CD8-positive, alpha-beta memory T cell (primary cell): ENCODE data around the gene CNPY4. TPM values are rescaled to one million over a fixed set of nuclear protein-coding genes. Genes with fewer than 3 reads are reported as not detected.
A peak's percentile ranks its signal among the peaks of the same experiment; 100 is the strongest.

Source experiments
- CTCF ChIA-PET: fragments of 350-600 bp; sonication (Branson Sonifier 250); formaldehyde crosslinking; loops from one replicate; lab custom pipeline; 2021; ENCODE audit warnings: antibody characterized with exemption; lab: Charles Lee
- POLR2A ChIA-PET: fragments of 350-600 bp; sonication (Branson Sonifier 250); formaldehyde crosslinking; loops from one replicate; lab custom pipeline; 2021; ENCODE audit warnings: antibody characterized with exemption; lab: Charles Lee
- DNase-seq, 5 donors: peaks; one replicate each; pipeline versions ENCODE4 v3.0.0 to v3.0.0-alpha.2; 2020 to 2022; ENCODE audit warnings: mixed read lengths in 1 of 5
- H3K27ac ChIP-seq: one replicate; pipeline ENCODE4 v1.7.0; 2013; ENCODE audit warnings: low read depth, mild to moderate bottlenecking, low read length, moderate library complexity
- H3K27me3 ChIP-seq: 2 replicates; pipeline ENCODE4 v1.7.0; 2013; ENCODE audit warnings: low read length, mild to moderate bottlenecking; ENCODE audit not compliant: insufficient read depth, poor library complexity, severe bottlenecking
- H3K36me3 ChIP-seq: 2 replicates; pipeline ENCODE4 v1.7.0; 2013; ENCODE audit warnings: mild to moderate bottlenecking, low read length, moderate library complexity; ENCODE audit not compliant: insufficient read depth
- H3K4me1 ChIP-seq: 2 replicates; pipeline ENCODE4 v1.7.0; 2013; ENCODE audit warnings: mild to moderate bottlenecking, low read length, moderate library complexity; ENCODE audit not compliant: insufficient read depth
- H3K4me3 ChIP-seq: 2 replicates; pipeline ENCODE4 v1.7.0; 2013; ENCODE audit warnings: mild to moderate bottlenecking, low read length
- H3K9me3 ChIP-seq: 2 replicates; pipeline ENCODE4 v1.7.0; 2013; ENCODE audit warnings: mild to moderate bottlenecking, low read length
- H3K27ac Mint-ChIP-seq, 8 donors: one replicate each; pipeline ENCODE4 v1.8.0; 2020 to 2021; ENCODE audit warnings: mixed read lengths in 8 of 8, mild to moderate bottlenecking in 6 of 8, inconsistent platforms in 3 of 8, moderate library complexity in 3 of 8
- H3K27me3 Mint-ChIP-seq, 2 donors: one replicate each; pipeline ENCODE4 v1.8.0; 2020 to 2021; ENCODE audit warnings: mixed read lengths in 2 of 2, mild to moderate bottlenecking in 1 of 2, moderate library complexity in 1 of 2
- H3K36me3 Mint-ChIP-seq, 3 donors: one replicate each; pipeline ENCODE4 v1.8.0; 2020 to 2021; ENCODE audit warnings: mixed read lengths in 3 of 3, inconsistent platforms in 1 of 3, mild to moderate bottlenecking in 1 of 3
- H3K4me1 Mint-ChIP-seq, 3 donors: one replicate each; pipeline ENCODE4 v1.8.0; 2020 to 2021; ENCODE audit warnings: mixed read lengths in 3 of 3, inconsistent platforms in 1 of 3, mild to moderate bottlenecking in 1 of 3
- H3K4me3 Mint-ChIP-seq, 7 donors: one replicate each; pipeline ENCODE4 v1.8.0; 2020 to 2021; ENCODE audit warnings: mixed read lengths in 7 of 7, mild to moderate bottlenecking in 6 of 7, moderate library complexity in 4 of 7, inconsistent platforms in 2 of 7
- H3K9me3 Mint-ChIP-seq, 5 donors: one replicate each; pipeline ENCODE4 v1.8.0; 2020 to 2022; ENCODE audit warnings: mixed read lengths in 5 of 5, mild to moderate bottlenecking in 3 of 5, moderate library complexity in 2 of 5, inconsistent platforms in 1 of 5
- polyA plus RNA-seq: library from polyadenylated mRNA; unstranded; fragments of 300-500 nt; fragmentation: Illumina TruSeq; gene quantifications from one replicate; pipeline ENCODE4 v1.2.3, GENCODE V29; 2021
- total RNA-seq, 2 experiments: library from RNA; stranded (reverse); gene quantifications; one replicate each; pipeline ENCODE4 v1.2.3, GENCODE V29; 2021

CNPY4 gene
- total and polyA plus RNA-seq, 3 experiments from 2014 or later: 18.9 to 24.1 (median 19.0) TPM

- H3K27me3 ChIP-seq: no peaks in the 10 kb centered on the region
- peaks cover 45% of the 10 kb centered on the region for H3K36me3 ChIP-seq
- Mint-ChIP-seq H3K36me3 (peaks cover 20 to 55% (median 22%) of the 10 kb centered on the region in 3 donors), H3K4me3 (peak overlapping the region in 6 of 7 donors; percentile 33 to 87 (median 54)), H3K9me3 (no peaks in the 10 kb centered on the region), H3K27ac (peak overlapping the region in 3 of 8 donors; percentile 44 to 75 (median 63)), H3K4me1 (peaks cover 35 to 49% (median 46%) of the 10 kb centered on the region in 3 donors), H3K27me3 (peaks cover 0 to 3% of the 10 kb centered on the region in 2 donors)
- no peak overlapping the region for H3K27ac ChIP-seq
- no peaks in the 10 kb centered on the region for H3K9me3 ChIP-seq
- ChIA-PET POLR2A (no interaction called here), CTCF (no interaction called here)
- no peak for DNase-seq
- H3K4me3 ChIP-seq: no peak overlapping the region
- H3K4me1 ChIP-seq: peaks cover 24% of the 10 kb centered on the region
These were observed 40.3 kb upstream of the CNPY4 start for GRCh38 chr7:100079024-100079560.

DNA sequence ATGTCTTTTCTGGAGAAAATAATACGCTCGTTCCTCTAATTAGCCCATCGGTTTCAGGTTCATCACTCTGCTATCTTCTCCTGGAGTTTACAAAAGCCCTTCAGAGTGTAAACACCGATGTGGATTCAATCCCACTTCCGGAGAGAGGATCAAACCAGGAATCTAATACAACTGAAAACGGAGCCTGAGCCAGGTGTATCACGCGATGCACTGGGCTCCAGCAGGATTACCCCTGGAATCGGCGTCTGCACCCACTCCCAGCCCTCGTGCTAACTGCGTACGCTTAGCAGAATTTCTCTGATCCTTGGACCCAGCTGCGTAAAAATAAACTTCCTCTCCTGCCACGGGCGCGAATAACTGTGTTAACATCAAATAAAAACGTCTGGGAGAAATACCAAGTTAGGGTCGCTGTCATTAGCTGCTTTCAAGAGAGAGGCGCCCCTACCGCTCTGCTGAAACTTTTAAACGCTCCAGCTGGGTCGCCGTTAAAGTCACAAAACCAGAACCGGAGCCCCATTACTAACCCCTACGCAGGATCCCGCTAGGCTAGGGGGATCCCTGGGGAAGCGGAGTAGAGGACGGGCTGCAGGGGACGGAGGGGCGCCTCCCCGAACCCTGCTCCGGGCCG, 38.4 kb upstream of the CNPY4 start:
- Mint-ChIP-seq H3K27ac (peak overlapping the region; percentile 61 to 98 (median 86)), H3K4me3 (peak overlapping the region; percentile 84 to 96 (median 93)), H3K27me3 (peaks cover 0 to 3% of the 10 kb centered on the region in 2 donors), H3K9me3 (no peaks in the 10 kb centered on the region), H3K4me1 (peaks cover 33 to 45% (median 42%) of the 10 kb centered on the region in 3 donors), H3K36me3 (peaks cover 4 to 35% (median 5%) of the 10 kb centered on the region in 3 donors)
- CTCF ChIA-PET: interaction anchor here (0.8 to 5.1 kb wide), 5 partner anchors 20 to 91 kb away, joined by 3 to 26 read pairs (median 3); partner anchors contain the start of genes AP4M1 and MCM7
- POLR2A ChIA-PET: no interaction called here
- peaks cover 26% of the 10 kb centered on the region for H3K36me3 ChIP-seq
- peak overlapping the region; percentile 84 for H3K27ac ChIP-seq
- no peaks in the 10 kb centered on the region for H3K27me3 ChIP-seq
- no peaks in the 10 kb centered on the region for H3K9me3 ChIP-seq
- peaks cover 24% of the 10 kb centered on the region for H3K4me1 ChIP-seq
- peak overlapping the region; percentile 92 for H3K4me3 ChIP-seq
- DNase-seq: no peak

DNA sequence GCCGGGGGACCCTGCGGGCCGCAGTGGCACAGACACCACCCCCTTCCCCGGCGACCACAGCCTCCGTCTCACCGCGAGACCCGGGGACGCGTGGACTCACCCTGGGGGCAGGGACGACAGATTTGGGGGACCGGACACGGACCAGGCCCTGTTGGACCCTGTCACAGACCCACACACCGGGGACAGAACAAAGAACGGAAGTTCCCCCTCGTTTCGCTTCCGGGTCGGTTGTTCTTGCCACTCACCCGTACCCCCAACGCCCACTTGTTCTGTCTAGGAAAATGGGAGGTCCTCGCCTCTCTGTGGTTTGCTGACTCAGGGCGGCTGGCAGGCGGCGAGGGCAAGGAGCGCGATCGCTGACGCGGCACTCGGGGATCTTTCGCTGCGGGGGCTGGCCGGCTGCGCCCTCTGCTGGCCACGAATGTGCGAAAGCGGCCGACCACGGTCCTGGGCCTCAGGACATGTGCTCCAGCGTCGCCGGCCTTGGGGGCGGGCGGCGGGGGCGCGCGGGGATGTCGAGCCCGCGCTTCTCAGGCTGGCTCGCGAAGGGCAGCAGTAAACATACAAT, 37.8 kb upstream of the CNPY4 start, which contains the start of gene ZNF3:
TSS of gene ZNF3 (minus strand) at position 189 of the 568 bp plus-strand sequence. CDS start 4,366 bp downstream, outside the sequence.
- Mint-ChIP-seq H3K27me3 (peaks cover 0 to 3% of the 10 kb centered on the region in 2 donors), H3K27ac (peak within 1 kb of the TSS; percentile 73 to 98 (median 92)), H3K4me1 (peaks cover 33 to 45% (median 42%) of the 10 kb centered on the region in 3 donors), H3K4me3 (peak within 1 kb of the TSS; percentile 84 to 96 (median 93)), H3K9me3 (no peaks in the 10 kb centered on the region), H3K36me3 (peaks cover 4 to 29% (median 4%) of the 10 kb centered on the region in 3 donors)
- no peaks in the 10 kb centered on the region for H3K27me3 ChIP-seq
- ChIA-PET POLR2A (interaction anchor here (1.2 kb wide), 1 partner anchor 347 kb away, joined by 5 read pairs; the partner anchor contains the start of genes MEPCE and ZCWPW1), CTCF (interaction anchor here (0.8 to 5.1 kb wide), 11 partner anchors 11 to 102 kb away, joined by 3 to 26 read pairs (median 4); partner anchors contain the start of genes AP4M1 and MCM7)
- H3K4me1 ChIP-seq: peaks cover 24% of the 10 kb centered on the region
- H3K36me3 ChIP-seq: peaks cover 20% of the 10 kb centered on the region
- no peaks in the 10 kb centered on the region for H3K9me3 ChIP-seq
- peak within 1 kb of the TSS; percentile 92 for H3K4me3 ChIP-seq
- peak within 1 kb of the TSS; percentile 84 for H3K27ac ChIP-seq
- DNase-seq: peak; percentile 95 to 99 (median 97)

DNA sequence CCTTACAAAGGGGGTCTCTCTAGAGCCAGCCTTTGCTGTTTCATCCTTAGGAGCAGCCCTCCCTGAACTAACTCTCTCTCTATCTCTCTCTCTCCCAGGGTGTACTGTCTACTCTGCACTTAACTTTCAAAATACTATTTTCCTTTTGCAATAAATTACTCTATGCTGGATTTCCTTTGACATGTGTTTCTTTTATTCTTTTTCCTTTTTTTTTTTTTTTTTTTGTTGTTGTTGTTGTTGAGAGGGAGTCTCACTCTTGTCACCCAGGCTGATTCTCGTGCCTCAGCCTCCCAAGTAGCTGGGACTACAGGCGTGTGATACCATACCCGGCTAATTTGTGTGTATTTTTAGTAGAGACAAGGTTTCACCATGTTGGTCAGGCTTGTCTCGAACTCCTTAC, 36.5 kb upstream of the CNPY4 start:
- no peak overlapping the region for H3K4me3 ChIP-seq
- peaks cover 31 to 49% (median 43%) of the 10 kb centered on the region in 3 donors for H3K4me1 Mint-ChIP-seq
- H3K9me3 ChIP-seq: no peaks in the 10 kb centered on the region
- ChIA-PET CTCF (interaction anchor here (0.9 to 5.1 kb wide), 10 partner anchors 10 to 164 kb away, joined by 3 to 26 read pairs (median 4); partner anchors contain the start of genes AP4M1, MCM7 and TRIM4), POLR2A (interaction anchor here (0.6 to 1.4 kb wide), 6 partner anchors 8 to 346 kb away, joined by 3 to 7 read pairs (median 4); partner anchors contain the start of genes MEPCE and ZCWPW1)
- peak overlapping the region; percentile 30 for H3K27ac ChIP-seq
- H3K9me3 Mint-ChIP-seq: no peaks in the 10 kb centered on the region
- no peak for DNase-seq
- peaks cover 27% of the 10 kb centered on the region for H3K4me1 ChIP-seq
- H3K4me3 Mint-ChIP-seq: peak overlapping the region; percentile 24 to 96 (median 89)
- peaks cover 0 to 23% (median 3%) of the 10 kb centered on the region in 3 donors for H3K36me3 Mint-ChIP-seq
- H3K36me3 ChIP-seq: peaks cover 13% of the 10 kb centered on the region
- H3K27me3 ChIP-seq: no peaks in the 10 kb centered on the region
- peak overlapping the region in 7 of 8 donors; percentile 64 to 98 (median 88) for H3K27ac Mint-ChIP-seq
- H3K27me3 Mint-ChIP-seq: peaks cover 0 to 3% of the 10 kb centered on the region in 2 donors

- POLR2A ChIA-PET: no interaction called here
- Mint-ChIP-seq H3K4me1 (peaks cover 27 to 52% (median 40%) of the 10 kb centered on the region in 3 donors), H3K27ac (peak overlapping the region in 3 of 8 donors; percentile 11 to 79 (median 17)), H3K9me3 (no peaks in the 10 kb centered on the region), H3K27me3 (peaks cover 0 to 10% of the 10 kb centered on the region in 2 donors), H3K4me3 (peak overlapping the region in 2 of 7 donors; percentile 0 to 61), H3K36me3 (peaks cover 0 to 19% (median 0%) of the 10 kb centered on the region in 3 donors)
- H3K27me3 ChIP-seq: no peaks in the 10 kb centered on the region
- H3K36me3 ChIP-seq: peaks cover 3% of the 10 kb centered on the region
- peaks cover 37% of the 10 kb centered on the region for H3K4me1 ChIP-seq
- no peak overlapping the region for H3K4me3 ChIP-seq
- CTCF ChIA-PET: interaction anchor here (4.8 to 5.1 kb wide), 2 partner anchors 15 to 45 kb away, joined by 19 to 26 read pairs; partner anchors contain the start of genes AP4M1 and MCM7
- no peaks in the 10 kb centered on the region for H3K9me3 ChIP-seq
- DNase-seq: no peak
- no peak overlapping the region for H3K27ac ChIP-seq
These were observed 33.9 kb upstream of the CNPY4 start for GRCh38 chr7:100085515-100085914.

DNA sequence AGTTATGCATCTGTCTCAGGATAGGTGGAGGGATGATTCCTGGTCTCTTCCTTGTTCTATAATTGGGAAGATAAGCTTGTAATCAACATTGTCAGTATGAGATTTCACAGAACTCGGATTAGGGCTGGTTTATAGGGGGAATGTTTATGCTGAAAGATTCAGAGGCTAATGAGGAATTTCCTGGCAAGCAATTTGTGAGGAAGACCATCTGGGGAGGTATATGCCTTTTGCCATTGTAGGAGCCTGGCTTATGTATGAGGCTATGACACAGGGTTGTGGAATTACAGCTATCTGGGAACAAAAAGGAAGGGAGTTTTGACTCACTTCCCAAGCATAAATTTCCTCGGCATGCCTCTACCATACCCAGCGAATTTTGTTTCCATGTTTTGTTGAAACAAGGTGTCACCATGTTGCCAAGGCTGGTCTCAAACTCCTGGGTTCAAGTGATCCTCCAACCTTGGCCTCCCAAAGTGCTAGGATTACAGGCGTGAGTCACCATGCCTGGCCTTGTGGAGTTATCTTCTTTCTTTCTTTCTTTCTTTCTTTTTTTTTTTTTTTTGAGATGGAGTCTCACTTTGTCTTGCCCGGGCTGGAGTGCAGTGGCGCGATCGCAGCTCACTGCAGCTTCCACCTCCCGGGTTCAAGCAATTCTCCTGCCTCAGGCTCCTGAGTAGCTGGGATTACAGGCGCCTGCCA, 32.2 kb upstream of the CNPY4 start:
- ChIA-PET CTCF (interaction anchor here (1.3 to 1.6 kb wide), 3 partner anchors 10 to 174 kb away, joined by 3 to 6 read pairs (median 4); partner anchors contain the start of gene MBLAC1), POLR2A (interaction anchor here (2.5 kb wide), 1 partner anchor 14 kb away, joined by 17 read pairs; the partner anchor contains the start of genes AP4M1 and MCM7)
- H3K4me3 Mint-ChIP-seq: peak overlapping the region; percentile 30 to 67 (median 53)
- no peaks in the 10 kb centered on the region for H3K27me3 ChIP-seq
- peak overlapping the region; percentile 37 to 98 (median 76) for H3K27ac Mint-ChIP-seq
- DNase-seq: no peak
- H3K36me3 ChIP-seq: peaks cover 20% of the 10 kb centered on the region
- no peak overlapping the region for H3K4me3 ChIP-seq
- no peak overlapping the region for H3K27ac ChIP-seq
- H3K9me3 ChIP-seq: no peaks in the 10 kb centered on the region
- no peaks in the 10 kb centered on the region for H3K9me3 Mint-ChIP-seq
- H3K4me1 ChIP-seq: peaks cover 30% of the 10 kb centered on the region
- peaks cover 5 to 29% (median 6%) of the 10 kb centered on the region in 3 donors for H3K36me3 Mint-ChIP-seq
- peaks cover 0 to 10% of the 10 kb centered on the region in 2 donors for H3K27me3 Mint-ChIP-seq
- H3K4me1 Mint-ChIP-seq: peaks cover 17 to 42% (median 29%) of the 10 kb centered on the region in 3 donors
